Testis (tissue), 2 donors: ENCODE measurements around the gene NPIPB4.
"Not testable (repeated sequence)": the region's sequence is repeated elsewhere in the genome, so short reads cannot be mapped to it uniquely, and the experiment has no call there.

Experiments used
- POLR2A ChIP-seq: fragments of 450-650 bp; IDR thresholded peaks from one replicate; pipeline ENCODE4 v1.6.1; 2017; ENCODE audit warnings: antibody characterized with exemption, mild to moderate bottlenecking, moderate library complexity
- TF ChIP-seq, protein P1 (sequence below), 3 experiments: fragments of 450-650 bp in 2 of 3; fragments of 200-600 bp in 1 of 3; sonication (generic) in 1 of 3; IDR thresholded peaks; one replicate each; pipeline ENCODE4 v1.5.1; 2016 to 2019; ENCODE audit warnings: antibody characterized with exemption in 3 of 3, mild to moderate bottlenecking in 2 of 3, moderate library complexity in 1 of 3

DNA sequence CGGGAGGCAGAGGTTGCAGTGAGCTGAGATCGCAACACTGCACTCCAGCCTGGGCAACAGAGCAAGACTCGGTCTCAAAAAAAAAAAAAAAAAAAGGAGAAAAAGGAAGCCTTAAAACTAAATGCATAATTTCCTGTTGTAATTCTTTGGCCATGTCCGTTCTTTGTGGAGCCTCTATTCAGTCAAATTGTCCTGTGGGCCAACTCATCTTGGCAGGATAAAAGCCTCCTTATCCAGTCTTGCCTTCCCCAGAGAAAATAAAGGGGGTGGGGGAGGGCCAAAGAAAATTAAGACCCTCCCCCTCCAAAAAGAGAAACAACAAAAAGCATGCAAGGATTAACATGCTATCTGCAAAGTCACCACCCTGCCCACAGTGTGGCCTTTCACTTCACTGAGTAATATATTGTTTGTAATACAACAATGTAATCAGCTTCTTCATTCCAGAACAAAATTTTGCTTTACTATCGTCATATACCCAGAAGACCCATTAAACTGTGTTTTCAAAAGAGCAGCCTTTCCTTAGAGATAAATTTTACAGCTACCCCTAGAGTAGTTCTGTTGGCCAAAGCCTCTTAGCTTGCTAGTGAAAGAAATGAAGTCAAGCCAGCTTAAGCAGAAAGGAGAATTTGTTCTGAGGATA lies 31.4 kb downstream of the NPIPB4 start:
- not testable (repeated sequence) for TF ChIP-seq POLR2A
- TF ChIP-seq, protein P1, sequence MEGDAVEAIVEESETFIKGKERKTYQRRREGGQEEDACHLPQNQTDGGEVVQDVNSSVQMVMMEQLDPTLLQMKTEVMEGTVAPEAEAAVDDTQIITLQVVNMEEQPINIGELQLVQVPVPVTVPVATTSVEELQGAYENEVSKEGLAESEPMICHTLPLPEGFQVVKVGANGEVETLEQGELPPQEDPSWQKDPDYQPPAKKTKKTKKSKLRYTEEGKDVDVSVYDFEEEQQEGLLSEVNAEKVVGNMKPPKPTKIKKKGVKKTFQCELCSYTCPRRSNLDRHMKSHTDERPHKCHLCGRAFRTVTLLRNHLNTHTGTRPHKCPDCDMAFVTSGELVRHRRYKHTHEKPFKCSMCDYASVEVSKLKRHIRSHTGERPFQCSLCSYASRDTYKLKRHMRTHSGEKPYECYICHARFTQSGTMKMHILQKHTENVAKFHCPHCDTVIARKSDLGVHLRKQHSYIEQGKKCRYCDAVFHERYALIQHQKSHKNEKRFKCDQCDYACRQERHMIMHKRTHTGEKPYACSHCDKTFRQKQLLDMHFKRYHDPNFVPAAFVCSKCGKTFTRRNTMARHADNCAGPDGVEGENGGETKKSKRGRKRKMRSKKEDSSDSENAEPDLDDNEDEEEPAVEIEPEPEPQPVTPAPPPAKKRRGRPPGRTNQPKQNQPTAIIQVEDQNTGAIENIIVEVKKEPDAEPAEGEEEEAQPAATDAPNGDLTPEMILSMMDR (IDR thresholded peaks at IDR 0.05), result not testable (repeated sequence)
